Measurements from ENCODE around the gene GPX8.

GRCh38 chr5:55187370-55187769 is 27.4 kb downstream of the GPX8 start:
- TF ChIP-seq, protein P1, sequence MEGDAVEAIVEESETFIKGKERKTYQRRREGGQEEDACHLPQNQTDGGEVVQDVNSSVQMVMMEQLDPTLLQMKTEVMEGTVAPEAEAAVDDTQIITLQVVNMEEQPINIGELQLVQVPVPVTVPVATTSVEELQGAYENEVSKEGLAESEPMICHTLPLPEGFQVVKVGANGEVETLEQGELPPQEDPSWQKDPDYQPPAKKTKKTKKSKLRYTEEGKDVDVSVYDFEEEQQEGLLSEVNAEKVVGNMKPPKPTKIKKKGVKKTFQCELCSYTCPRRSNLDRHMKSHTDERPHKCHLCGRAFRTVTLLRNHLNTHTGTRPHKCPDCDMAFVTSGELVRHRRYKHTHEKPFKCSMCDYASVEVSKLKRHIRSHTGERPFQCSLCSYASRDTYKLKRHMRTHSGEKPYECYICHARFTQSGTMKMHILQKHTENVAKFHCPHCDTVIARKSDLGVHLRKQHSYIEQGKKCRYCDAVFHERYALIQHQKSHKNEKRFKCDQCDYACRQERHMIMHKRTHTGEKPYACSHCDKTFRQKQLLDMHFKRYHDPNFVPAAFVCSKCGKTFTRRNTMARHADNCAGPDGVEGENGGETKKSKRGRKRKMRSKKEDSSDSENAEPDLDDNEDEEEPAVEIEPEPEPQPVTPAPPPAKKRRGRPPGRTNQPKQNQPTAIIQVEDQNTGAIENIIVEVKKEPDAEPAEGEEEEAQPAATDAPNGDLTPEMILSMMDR (IDR thresholded peaks at IDR 0.05 in 8 of 11, conservative IDR thresholded peaks at IDR 0.05 in 3 of 11): no peak
- TF ChIP-seq POLR2AphosphoS5 (IDR thresholded peaks at IDR 0.05) (no peak), POLR2A (IDR thresholded peaks at IDR 0.05) (no peak)
